SK-N-SH (cell line): ENCODE measurements around the gene VTN. TPM values are rescaled to one million over a fixed set of nuclear protein-coding genes. Genes with fewer than 3 reads are reported as not detected.

ENCODE experiments used
- CTCF ChIA-PET: fragments of 300-600, 350-600 bp; formaldehyde crosslinking; extraction: SDS; loops from one replicate; lab custom pipeline; 2021; lab: Yijun Ruan, JAX
- POLR2A ChIA-PET: fragments of 350-600 bp; sonication (Branson Sonifier 250); formaldehyde crosslinking; extraction: SDS; loops from one replicate; lab custom pipeline; 2020; ENCODE audit warnings: antibody characterized with exemption, inconsistent platforms; lab: Yijun Ruan, JAX
- DNase-seq: peaks from one replicate; pipeline ENCODE4 v3.0.0; 2012
- H2AFZ ChIP-seq: fragments of 200-600 bp; sonication (generic); 2 replicates; pipeline ENCODE4 v1.8.1; 2016; ENCODE audit warnings: antibody characterized with exemption, mild to moderate bottlenecking, low read depth
- H3F3A ChIP-seq: fragments of 200-600 bp; sonication (generic); replicated peaks from 2 replicates; pipeline ENCODE3; 2016; ENCODE audit warnings: antibody characterized with exemption, mild to moderate bottlenecking; ENCODE audit not compliant: insufficient read depth
- H3K27ac ChIP-seq, 2 experiments: fragments of 200-500 bp in 1 of 2; fragments of 200-600 bp in 1 of 2; sonication (Bioruptor generic) in 1 of 2; sonication (generic), shearing (Covaris generic) in 1 of 2; 2 replicates each; pipeline versions ENCODE4 v1.5.1 to v1.6.1; 2014 to 2016; ENCODE audit warnings: low read depth in 2 of 2, inconsistent platforms in 1 of 2, low read length in 1 of 2, mild to moderate bottlenecking in 1 of 2, mixed read lengths in 1 of 2
- H3K27me3 ChIP-seq: fragments of 200-600 bp; sonication (generic), shearing (Covaris generic); 2 replicates; pipeline ENCODE4 v1.6.1; 2016; ENCODE audit warnings: mixed run types; ENCODE audit not compliant: insufficient read depth
- H3K36me3 ChIP-seq, 2 experiments: fragments of 200-500 bp in 1 of 2; fragments of 200-600 bp in 1 of 2; sonication (Bioruptor generic) in 1 of 2; sonication (generic) in 1 of 2; replicated peaks in 1 of 2; 2 replicates each; pipeline versions ENCODE3 to v1.5.1; 2014 to 2016; ENCODE audit warnings: low read length in 1 of 2, mild to moderate bottlenecking in 1 of 2; ENCODE audit not compliant: insufficient read depth in 2 of 2, control insufficient read depth in 1 of 2
- H3K4me1 ChIP-seq, 2 experiments: fragments of 200-500 bp in 1 of 2; fragments of 200-600 bp in 1 of 2; sonication (Bioruptor generic) in 1 of 2; sonication (generic), shearing (Covaris generic) in 1 of 2; 2 replicates each; pipeline versions ENCODE4 v1.5.1 to v1.6.1; 2014 to 2016; ENCODE audit warnings: low read depth in 1 of 2, low read length in 1 of 2, mixed run types in 1 of 2; ENCODE audit not compliant: insufficient read depth in 2 of 2, control insufficient read depth in 1 of 2
- H3K4me2 ChIP-seq: fragments of 200-600 bp; sonication (generic), shearing (Covaris generic); 2 replicates; pipeline ENCODE4 v1.6.1; 2017; ENCODE audit warnings: mixed run types
- H3K4me3 ChIP-seq, 2 experiments: fragments of 200-500 bp in 1 of 2; fragments of 200-600 bp in 1 of 2; sonication (Bioruptor generic) in 1 of 2; sonication (generic), shearing (Covaris generic) in 1 of 2; 2 replicates each; pipeline versions ENCODE4 v1.5.1 to v1.8.1; 2014 to 2016; ENCODE audit warnings: low read depth in 2 of 2, inconsistent platforms in 1 of 2, low read length in 1 of 2, mild to moderate bottlenecking in 1 of 2, mixed read lengths in 1 of 2, moderate library complexity in 1 of 2
- H3K79me2 ChIP-seq: fragments of 200-600 bp; sonication (generic); 2 replicates; pipeline ENCODE4 v1.8.1; 2017; ENCODE audit warnings: mild to moderate bottlenecking; ENCODE audit not compliant: insufficient read depth
- H3K9ac ChIP-seq: fragments of 200-600 bp; sonication (generic); 2 replicates; pipeline ENCODE4 v1.6.1; 2017; ENCODE audit warnings: mixed run types
- H3K9me2 ChIP-seq: fragments of 200-600 bp; sonication (generic); 2 replicates; pipeline ENCODE4 v1.6.1; 2017; ENCODE audit warnings: mixed run types
- H3K9me3 ChIP-seq: fragments of 200-600 bp; sonication (generic); 2 replicates; pipeline ENCODE4 v1.6.1; 2017; ENCODE audit warnings: mixed run types, mild to moderate bottlenecking, moderate library complexity
- H4K20me1 ChIP-seq: fragments of 200-600 bp; sonication (generic); 2 replicates; pipeline ENCODE4 v1.6.1; 2017; ENCODE audit warnings: mild to moderate bottlenecking, mixed run types; ENCODE audit not compliant: insufficient read depth
- CHD2 ChIP-seq: fragments of 150-350 bp; IDR thresholded peaks from 2 replicates; pipeline ENCODE4 v1.6.1; 2018; ENCODE audit warnings: low read length; ENCODE audit not compliant: partially characterized antibody
- ELF1 ChIP-seq: IDR thresholded peaks from 2 replicates; pipeline ENCODE4 v1.4.0; 2012
- EP300 ChIP-seq, 2 experiments: IDR thresholded peaks; 2 replicates each; pipeline versions ENCODE4 v1.4.0 to v1.6.1; 2012; ENCODE audit warnings: borderline replicate concordance in 1 of 2, low read depth in 1 of 2, low read length in 1 of 2
- EZH2phosphoT487 ChIP-seq: fragments of 200-600 bp; sonication (generic); IDR thresholded peaks from 2 replicates; pipeline ENCODE4 v1.6.1; 2017; ENCODE audit warnings: low read depth, mixed run types, mild to moderate bottlenecking, antibody characterized with exemption, moderate library complexity, borderline replicate concordance
- FOSL2 ChIP-seq: IDR thresholded peaks from 2 replicates; pipeline ENCODE4 v1.4.0; 2012; ENCODE audit warnings: low read depth, mild to moderate bottlenecking, moderate library complexity, borderline replicate concordance
- FOXM1 ChIP-seq: IDR thresholded peaks from 2 replicates; pipeline ENCODE4 v1.4.0; 2012; ENCODE audit warnings: low read depth, mild to moderate bottlenecking
- GABPA ChIP-seq: IDR thresholded peaks from 2 replicates; pipeline ENCODE4 v1.4.0; 2012; ENCODE audit warnings: low read depth, mild to moderate bottlenecking
- GATA2 ChIP-seq: sonication (generic); formaldehyde crosslinking; IDR thresholded peaks from 2 replicates; pipeline ENCODE4 v1.5.0; 2020; ENCODE audit warnings: mild to moderate bottlenecking, missing genetic modification reagents
- MXI1 ChIP-seq: IDR thresholded peaks from 2 replicates; pipeline ENCODE4 v1.6.1; 2012; ENCODE audit warnings: mild to moderate bottlenecking, low read depth, low read length, improper control_type of control experiment
- NFIC ChIP-seq: IDR thresholded peaks from 2 replicates; pipeline ENCODE4 v1.4.0; 2012; ENCODE audit warnings: borderline replicate concordance
- NRF1 ChIP-seq: IDR thresholded peaks from 2 replicates; pipeline ENCODE4 v1.6.1; 2012; ENCODE audit warnings: low read depth, mild to moderate bottlenecking, low read length
- POLR2AphosphoS5 ChIP-seq: IDR thresholded peaks from 2 replicates; pipeline ENCODE4 v1.6.1; 2012; ENCODE audit warnings: low read depth, low read length
- RAD21 ChIP-seq: IDR thresholded peaks from 2 replicates; pipeline ENCODE4 v1.6.1; 2012; ENCODE audit warnings: mild to moderate bottlenecking, low read length
- RCOR1 ChIP-seq: fragments of 150-350 bp; IDR thresholded peaks from 2 replicates; pipeline ENCODE4 v1.6.1; 2017; ENCODE audit warnings: antibody characterized with exemption, low read length
- REST ChIP-seq: IDR thresholded peaks from 2 replicates; pipeline ENCODE4 v1.6.1; 2012; ENCODE audit warnings: mild to moderate bottlenecking, low read depth, low read length, moderate library complexity
- RFX5 ChIP-seq: IDR thresholded peaks from 2 replicates; pipeline ENCODE4 v1.6.1; 2012; ENCODE audit warnings: mild to moderate bottlenecking, improper control_type of control experiment, low read length
- RXRA ChIP-seq: IDR thresholded peaks from 2 replicates; pipeline ENCODE4 v1.4.0; 2012; ENCODE audit warnings: low read depth, mild to moderate bottlenecking, borderline replicate concordance
- SIN3A ChIP-seq: IDR thresholded peaks from 2 replicates; pipeline ENCODE4 v1.6.1; 2012; ENCODE audit warnings: low read depth, mild to moderate bottlenecking, low read length, moderate library complexity, borderline replicate concordance
- SMC3 ChIP-seq: IDR thresholded peaks from 2 replicates; pipeline ENCODE4 v1.6.1; 2012; ENCODE audit warnings: low read depth, low read length, improper control_type of control experiment
- TCF12 ChIP-seq: IDR thresholded peaks from 2 replicates; pipeline ENCODE4 v1.4.0; 2012
- TEAD4 ChIP-seq: IDR thresholded peaks from 2 replicates; pipeline ENCODE4 v1.4.0; 2012; ENCODE audit warnings: mild to moderate bottlenecking, borderline replicate concordance; ENCODE audit not compliant: insufficient read depth
- USF1 ChIP-seq: IDR thresholded peaks from 2 replicates; pipeline ENCODE4 v1.4.0; 2012; ENCODE audit warnings: low read depth, borderline replicate concordance
- YY1 ChIP-seq: IDR thresholded peaks from 2 replicates; pipeline ENCODE4 v1.4.0; 2012; ENCODE audit warnings: low read depth, mild to moderate bottlenecking
- whole genome bisulfite sequencing: methylation state at CpG from one replicate; pipeline ENCODE4 v1.1.6; 2017; ENCODE audit warnings: low lambda C conversion rate; 5-methylcytosine and 5-hydroxymethylcytosine counted together
- polyA plus RNA-seq, 3 experiments: library from polyadenylated mRNA; depleted of rRNA; stranded (reverse); fragments of >200 nt; gene quantifications; 2 replicates each; pipeline ENCODE4 v1.2.3, GENCODE V29; 2012
- TF ChIP-seq, protein P1 (sequence below): IDR thresholded peaks from 2 replicates; pipeline ENCODE4; 2012
- TF ChIP-seq, protein P2 (sequence below): IDR thresholded peaks from 2 replicates; pipeline ENCODE4 v1.4.0; 2012; ENCODE audit warnings: low read depth

VTN gene
- polyA plus RNA-seq, 1 of the 3 experiments (the other 2 are of a cell fraction): 1.2 TPM

- Histone ChIP-seq H2AFZ (no peak overlapping the region), H4K20me1 (no peaks in the 10 kb centered on the region), H3K79me2 (no peaks in the 10 kb centered on the region), H3K9me3 (no peaks in the 10 kb centered on the region), H3K4me1 (no peaks in the 10 kb centered on the region), H3K9me2 (no peaks in the 10 kb centered on the region), H3K27me3 (no peaks in the 10 kb centered on the region), H3K36me3 (peaks cover 31 to 51% of the 10 kb centered on the region in 2 experiments), H3K9ac (no peak overlapping the region), H3K4me3 (no peak overlapping the region), H3F3A (peaks cover 4% of the 10 kb centered on the region), H3K27ac (no peak overlapping the region), H3K4me2 (no peak overlapping the region)
- CTCF ChIA-PET: no interaction called here
- DNase-seq: no peak
- POLR2A ChIA-PET: no interaction called here
- TF ChIP-seq GATA2 (CRISPR knock-in tag) (no peak), NFIC (no peak), MXI1 (no peak), EP300 (IDR thresholded peaks at IDR 0.05; ENCODE audit: borderline replicate concordance in 1 of 2, low read depth in 1 of 2, low read length in 1 of 2) (no peak), POLR2AphosphoS5 (no peak), RAD21 (no peak), CHD2 (no peak), RXRA (no peak), RCOR1 (no peak), GABPA (no peak), USF1 (no peak), TEAD4 (no peak), ELF1 (no peak), TCF12 (no peak)
- TF ChIP-seq, protein P1, sequence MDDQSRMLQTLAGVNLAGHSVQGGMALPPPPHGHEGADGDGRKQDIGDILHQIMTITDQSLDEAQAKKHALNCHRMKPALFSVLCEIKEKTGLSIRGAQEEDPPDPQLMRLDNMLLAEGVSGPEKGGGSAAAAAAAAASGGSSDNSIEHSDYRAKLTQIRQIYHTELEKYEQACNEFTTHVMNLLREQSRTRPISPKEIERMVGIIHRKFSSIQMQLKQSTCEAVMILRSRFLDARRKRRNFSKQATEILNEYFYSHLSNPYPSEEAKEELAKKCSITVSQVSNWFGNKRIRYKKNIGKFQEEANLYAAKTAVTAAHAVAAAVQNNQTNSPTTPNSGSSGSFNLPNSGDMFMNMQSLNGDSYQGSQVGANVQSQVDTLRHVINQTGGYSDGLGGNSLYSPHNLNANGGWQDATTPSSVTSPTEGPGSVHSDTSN: no peak
- 100% methylated on average over 1 of the region's 1 CpG for WGBS
These were observed 20.0 kb upstream of the VTN start for GRCh38 chr17:28390141-28390540.

- CTCF ChIA-PET: no interaction called here
These were observed 18.0 kb upstream of the VTN start for GRCh38 chr17:28388106-28388505.

More at GRCh38 chr17:28388106-28388505, 18.0 kb upstream of the VTN start:
- POLR2A ChIA-PET: no interaction called here
- H2AFZ ChIP-seq: no peak overlapping the region
- TF ChIP-seq RAD21 (no peak), REST (no peak), FOXM1 (no peak), RFX5 (no peak), EZH2phosphoT487 (no peak), YY1 (no peak), RCOR1 (no peak), ELF1 (no peak), SIN3A (no peak), POLR2AphosphoS5 (no peak), FOSL2 (no peak), SMC3 (no peak), NRF1 (no peak), TCF12 (no peak), GABPA (no peak)
- TF ChIP-seq, protein P2, sequence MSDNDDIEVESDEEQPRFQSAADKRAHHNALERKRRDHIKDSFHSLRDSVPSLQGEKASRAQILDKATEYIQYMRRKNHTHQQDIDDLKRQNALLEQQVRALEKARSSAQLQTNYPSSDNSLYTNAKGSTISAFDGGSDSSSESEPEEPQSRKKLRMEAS: no peak
- WGBS: 90% methylated on average over 7 of the region's 11 CpGs
- H3F3A ChIP-seq: no peaks in the 10 kb centered on the region
- H3K4me2 ChIP-seq: no peak overlapping the region
- DNase-seq: no peak
- 0 out of 2 replicates have a peak, but pooled peaks cover 7% of the 10 kb centered on the region for H3K79me2 ChIP-seq
- no peaks in the 10 kb centered on the region for H3K27me3 ChIP-seq
- no peaks in the 10 kb centered on the region for H4K20me1 ChIP-seq
- no peak overlapping the region for H3K27ac ChIP-seq
- H3K9me2 ChIP-seq: no peaks in the 10 kb centered on the region
- no peak overlapping the region for H3K9ac ChIP-seq
- no peak overlapping the region for H3K4me3 ChIP-seq
- no peaks in the 10 kb centered on the region for H3K9me3 ChIP-seq
- peaks cover 31 to 43% of the 10 kb centered on the region in 2 experiments for H3K36me3 ChIP-seq
- H3K4me1 ChIP-seq: no peaks in the 10 kb centered on the region
